ENCODE results near the gene ARMC8. TPM values are rescaled to one million over a fixed set of nuclear protein-coding genes. Genes with fewer than 3 reads are reported as not detected.
A peak's percentile ranks its signal among the peaks of the same experiment; 100 is the strongest.

Gene ARMC8
- total RNA-seq, 1 experiment from 2014 or later: 32.4 TPM

- Histone ChIP-seq H3K4me2 (no peak overlapping the region), H3K27ac (no peak overlapping the region), H3K4me1 (replicated peaks; ENCODE audit: insufficient read depth) (no peaks in the 10 kb centered on the region), H3K36me3 (ENCODE audit: low read depth) (no peaks in the 10 kb centered on the region; the same call in 1 of the 2 replicates), H3K4me3 (no peak overlapping the region), H3F3A (ENCODE audit: insufficient read depth, low read depth) (no peaks in the 10 kb centered on the region; the same call in 1 of the 2 replicates), H3K9me3 (ENCODE audit: insufficient read depth, low read depth) (no peaks in the 10 kb centered on the region), H4K20me1 (ENCODE audit: insufficient read depth) (no peaks in the 10 kb centered on the region; the same call in 1 of the 2 replicates), H2AFZ (no peak overlapping the region), H3K9me2 (ENCODE audit: insufficient read depth) (no peaks in the 10 kb centered on the region), H3K79me2 (ENCODE audit: low read depth) (no peaks in the 10 kb centered on the region), H3K27me3 (ENCODE audit: insufficient read depth, low read depth) (no peaks in the 10 kb centered on the region)
- DNase-seq: no peak
- TF ChIP-seq CTCF (conservative IDR thresholded peaks at IDR 0.05) (no peak), EZH2 (IDR thresholded peaks at IDR 0.05; ENCODE audit: low read depth) (no peak)
- ChIA-PET POLR2A (ENCODE audit: unreplicated experiment) (no interaction called here), CTCF (interaction anchor here (0.6 kb wide), 1 partner anchor 79 kb away, joined by 8 read pairs; no protein-coding TSS in a partner anchor)
- intact Hi-C loops (cut with micrococcal nuclease; ENCODE audit: unreplicated experiment): no loop called here
- BruUV-seq (replicated peaks): no TSS peak
Measured at GRCh38 chr3:138267083-138267482, 80.0 kb downstream of the ARMC8 start.

GRCh38 chr3:138270245-138270644 lies 83.1 kb downstream of the ARMC8 start:
- no peak overlapping the region for H2AFZ ChIP-seq
- H3F3A ChIP-seq (ENCODE audit: insufficient read depth, low read depth): no peaks in the 10 kb centered on the region
- H3K4me3 ChIP-seq: no peak overlapping the region
- H4K20me1 ChIP-seq (ENCODE audit: insufficient read depth): no peaks in the 10 kb centered on the region; the same call in 1 of the 2 replicates
- no peaks in the 10 kb centered on the region for H3K4me1 ChIP-seq (replicated peaks; ENCODE audit: insufficient read depth)
- H3K9me2 ChIP-seq (ENCODE audit: insufficient read depth): no peaks in the 10 kb centered on the region
- no peak overlapping the region for H3K4me2 ChIP-seq
- POLR2A ChIA-PET (ENCODE audit: unreplicated experiment): interaction anchor here (0.9 kb wide), 1 partner anchor 234 kb away, joined by 31 read pairs; no protein-coding TSS in a partner anchor
- H3K79me2 ChIP-seq (ENCODE audit: low read depth): no peaks in the 10 kb centered on the region
- CTCF ChIA-PET: no interaction called here
- H3K36me3 ChIP-seq (ENCODE audit: low read depth): no peaks in the 10 kb centered on the region; the same call in 1 of the 2 replicates
- intact Hi-C loops (cut with micrococcal nuclease; ENCODE audit: unreplicated experiment): no loop called here
- no peak overlapping the region for H3K27ac ChIP-seq
- BruUV-seq (replicated peaks): no TSS peak
- H3K9me3 ChIP-seq (ENCODE audit: insufficient read depth, low read depth): no peaks in the 10 kb centered on the region
- DNase-seq: no peak
- no peaks in the 10 kb centered on the region for H3K27me3 ChIP-seq (ENCODE audit: insufficient read depth, low read depth)
- TF ChIP-seq EZH2 (IDR thresholded peaks at IDR 0.05; ENCODE audit: low read depth) (no peak), CTCF (conservative IDR thresholded peaks at IDR 0.05) (0 out of 2 replicates have a peak, but pooled peaks have one; percentile 14)

GRCh38 chr3:138271189-138271794 lies 84.2 kb downstream of the ARMC8 start:
- H3K4me2 ChIP-seq: no peak overlapping the region
- intact Hi-C loops (cut with micrococcal nuclease; ENCODE audit: unreplicated experiment): no loop called here
- no peaks in the 10 kb centered on the region for H3K79me2 ChIP-seq (ENCODE audit: low read depth)
- DNase-seq: no peak
- H3F3A ChIP-seq (ENCODE audit: insufficient read depth, low read depth): no peaks in the 10 kb centered on the region
- no peak for TF ChIP-seq CTCF (conservative IDR thresholded peaks at IDR 0.05)
- no peak for TF ChIP-seq EZH2 (IDR thresholded peaks at IDR 0.05; ENCODE audit: low read depth)
- H3K27ac ChIP-seq: no peak overlapping the region
- H3K27me3 ChIP-seq (ENCODE audit: insufficient read depth, low read depth): no peaks in the 10 kb centered on the region
- no peaks in the 10 kb centered on the region; the same call in 1 of the 2 replicates for H3K36me3 ChIP-seq (ENCODE audit: low read depth)
- H3K4me1 ChIP-seq (replicated peaks; ENCODE audit: insufficient read depth): no peaks in the 10 kb centered on the region
- no peaks in the 10 kb centered on the region for H3K9me3 ChIP-seq (ENCODE audit: insufficient read depth, low read depth)
- no TSS peak for BruUV-seq (replicated peaks)
- no peaks in the 10 kb centered on the region; the same call in 1 of the 2 replicates for H4K20me1 ChIP-seq (ENCODE audit: insufficient read depth)
- H3K4me3 ChIP-seq: no peak overlapping the region
- no peaks in the 10 kb centered on the region for H3K9me2 ChIP-seq (ENCODE audit: insufficient read depth)
- POLR2A ChIA-PET (ENCODE audit: unreplicated experiment): interaction anchor here (0.5 kb wide), 1 partner anchor 594 kb away, joined by 3 read pairs; no protein-coding TSS in a partner anchor
- H2AFZ ChIP-seq: no peak overlapping the region
- CTCF ChIA-PET: no interaction called here

All from PC-9 (cell line).